Measurements from ENCODE around the gene ADAM12.
"Not testable (repeated sequence)": the region's sequence is repeated elsewhere in the genome, so short reads cannot be mapped to it uniquely, and the experiment has no call there.

Gene ADAM12

DNA sequence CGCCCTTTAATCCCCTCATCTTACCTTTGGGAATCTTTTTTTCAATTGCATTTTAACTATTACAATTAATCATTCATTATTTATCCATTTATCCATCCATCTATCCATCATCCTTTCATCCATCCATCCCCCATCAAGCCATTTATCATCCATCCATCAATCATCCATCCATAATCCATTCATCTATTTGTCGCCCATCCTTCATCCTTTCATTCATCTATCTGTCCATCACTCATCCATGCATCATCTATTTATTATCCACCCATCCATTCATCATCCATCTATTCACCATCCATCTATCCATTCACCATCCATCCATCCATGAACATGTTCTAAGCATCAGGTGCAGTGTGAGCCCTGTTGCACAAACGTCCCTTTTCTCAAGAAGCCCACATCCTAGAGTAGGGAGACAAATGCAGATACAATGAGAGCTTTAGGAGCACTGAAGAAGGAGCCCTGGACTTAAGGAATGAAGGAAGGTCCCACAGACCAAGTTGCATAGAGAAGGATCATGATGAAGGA is 199.5 kb downstream of the ADAM12 start:
- H3K27ac ChIP-seq (ENCODE audit: insufficient read depth, low read length, poor library complexity, severe bottlenecking) = no peak overlapping the region
- no peaks in the 10 kb centered on the region for H3K27me3 ChIP-seq (replicated peaks; ENCODE audit: control insufficient read depth, insufficient read depth, low read length, poor library complexity, severe bottlenecking)
- DNase-seq = no peak
- no peaks in the 10 kb centered on the region for H3K9me3 ChIP-seq (ENCODE audit: control insufficient read depth, low read length)
- no peaks in the 10 kb centered on the region for H3K36me3 ChIP-seq (ENCODE audit: control insufficient read depth, insufficient read depth, low read length)
- no peak overlapping the region for H3K4me3 ChIP-seq (ENCODE audit: insufficient read depth, low read depth, low read length, poor library complexity, severe bottlenecking)
- no peaks in the 10 kb centered on the region for H3K4me1 ChIP-seq (ENCODE audit: control insufficient read depth, insufficient read depth, low read length, poor library complexity, severe bottlenecking)

DNA sequence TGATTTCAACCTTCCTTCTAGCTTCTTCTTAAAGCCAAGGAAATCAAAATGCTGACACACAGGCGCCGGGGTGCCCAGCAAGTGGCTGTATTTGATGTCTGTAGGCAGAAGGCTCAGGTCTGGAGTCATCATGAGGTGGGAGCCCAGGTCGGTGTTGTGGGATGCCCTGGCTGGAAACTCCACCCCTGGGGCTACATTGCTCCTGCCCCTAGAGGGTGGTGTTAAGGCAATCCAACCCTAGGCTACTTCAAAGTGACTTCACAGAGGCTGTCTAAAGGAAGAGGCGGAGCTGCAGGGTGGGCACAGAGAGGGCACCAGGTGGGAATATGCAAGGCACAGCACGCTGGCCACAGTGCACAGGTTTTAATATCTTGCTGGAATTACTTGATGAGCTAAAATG is 200.9 kb downstream of the ADAM12 start:
- no peak overlapping the region for H3K4me3 ChIP-seq (ENCODE audit: insufficient read depth, low read depth, low read length, poor library complexity, severe bottlenecking)
- H3K36me3 ChIP-seq (ENCODE audit: control insufficient read depth, insufficient read depth, low read length) = no peaks in the 10 kb centered on the region
- H3K27ac ChIP-seq (ENCODE audit: insufficient read depth, low read length, poor library complexity, severe bottlenecking) = no peak overlapping the region
- DNase-seq = no peak
- no peaks in the 10 kb centered on the region for H3K4me1 ChIP-seq (ENCODE audit: control insufficient read depth, insufficient read depth, low read length, poor library complexity, severe bottlenecking)
- no peaks in the 10 kb centered on the region for H3K27me3 ChIP-seq (replicated peaks; ENCODE audit: control insufficient read depth, insufficient read depth, low read length, poor library complexity, severe bottlenecking)
- no peaks in the 10 kb centered on the region for H3K9me3 ChIP-seq (ENCODE audit: control insufficient read depth, low read length)

DNA sequence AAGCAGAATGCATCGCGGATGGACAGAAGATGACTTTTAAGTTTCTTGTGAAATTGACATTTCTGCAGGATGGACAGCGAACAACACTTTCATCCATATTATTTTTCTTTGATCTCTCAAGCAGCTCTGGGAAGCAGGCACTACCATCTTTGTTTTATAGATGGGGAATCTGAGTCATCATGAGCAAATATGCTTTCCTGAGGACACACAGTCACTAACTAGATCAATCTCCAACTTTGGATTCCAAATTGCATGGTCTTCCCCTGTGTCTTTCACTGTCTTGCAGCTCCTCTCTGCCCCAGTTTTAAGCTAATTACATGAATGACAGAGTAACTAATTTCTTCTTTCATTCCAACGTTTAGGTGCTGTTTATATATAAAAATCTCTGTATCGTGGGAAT is 201.5 kb downstream of the ADAM12 start:
- H3K4me1 ChIP-seq (ENCODE audit: control insufficient read depth, insufficient read depth, low read length, poor library complexity, severe bottlenecking) = no peaks in the 10 kb centered on the region
- H3K27ac ChIP-seq (ENCODE audit: insufficient read depth, low read length, poor library complexity, severe bottlenecking) = no peak overlapping the region
- H3K27me3 ChIP-seq (replicated peaks; ENCODE audit: control insufficient read depth, insufficient read depth, low read length, poor library complexity, severe bottlenecking) = no peaks in the 10 kb centered on the region
- no peak for DNase-seq
- H3K9me3 ChIP-seq (ENCODE audit: control insufficient read depth, low read length) = no peaks in the 10 kb centered on the region
- no peak overlapping the region for H3K4me3 ChIP-seq (ENCODE audit: insufficient read depth, low read depth, low read length, poor library complexity, severe bottlenecking)
- H3K36me3 ChIP-seq (ENCODE audit: control insufficient read depth, insufficient read depth, low read length) = no peaks in the 10 kb centered on the region

DNA sequence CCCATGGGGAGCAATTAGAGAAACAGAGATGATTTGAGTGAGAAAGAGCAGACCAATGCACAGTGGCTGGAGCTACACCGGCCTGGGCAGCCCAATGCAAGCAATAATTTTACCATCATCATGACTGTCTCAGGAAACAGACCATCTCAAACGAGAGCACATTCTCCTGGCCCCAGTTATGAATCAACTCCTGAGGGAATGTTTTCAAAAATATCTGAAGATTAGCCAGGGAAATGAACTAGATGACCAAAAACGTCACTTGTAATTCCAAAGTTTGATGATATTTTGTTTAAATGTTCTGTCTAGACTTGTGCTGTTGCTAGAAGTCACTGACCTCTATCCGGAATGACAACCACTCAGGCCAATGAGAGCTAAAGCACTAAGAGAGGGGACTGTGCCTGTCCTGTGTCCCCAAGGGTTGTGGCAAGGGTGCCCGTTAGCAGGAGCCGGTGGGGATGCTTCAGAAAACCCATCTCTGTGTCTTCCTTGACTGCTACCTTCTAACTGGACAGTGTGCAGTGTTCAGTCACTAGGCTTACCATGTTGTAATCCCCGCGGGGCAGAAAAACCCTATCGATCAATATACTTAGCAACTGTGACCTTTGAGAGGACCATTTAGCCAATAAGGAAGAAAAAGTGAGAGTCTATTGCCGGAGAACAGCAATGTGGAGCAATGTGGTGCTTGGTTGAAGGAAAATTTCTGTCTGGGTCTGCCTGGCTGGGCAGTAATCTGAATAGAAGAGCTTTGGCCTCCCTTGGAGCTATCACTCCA is 202.4 kb downstream of the ADAM12 start:
- H3K27ac ChIP-seq (ENCODE audit: insufficient read depth, low read length, poor library complexity, severe bottlenecking) = no peak overlapping the region
- no peaks in the 10 kb centered on the region for H3K9me3 ChIP-seq (ENCODE audit: control insufficient read depth, low read length)
- no peaks in the 10 kb centered on the region for H3K36me3 ChIP-seq (ENCODE audit: control insufficient read depth, insufficient read depth, low read length)

DNA sequence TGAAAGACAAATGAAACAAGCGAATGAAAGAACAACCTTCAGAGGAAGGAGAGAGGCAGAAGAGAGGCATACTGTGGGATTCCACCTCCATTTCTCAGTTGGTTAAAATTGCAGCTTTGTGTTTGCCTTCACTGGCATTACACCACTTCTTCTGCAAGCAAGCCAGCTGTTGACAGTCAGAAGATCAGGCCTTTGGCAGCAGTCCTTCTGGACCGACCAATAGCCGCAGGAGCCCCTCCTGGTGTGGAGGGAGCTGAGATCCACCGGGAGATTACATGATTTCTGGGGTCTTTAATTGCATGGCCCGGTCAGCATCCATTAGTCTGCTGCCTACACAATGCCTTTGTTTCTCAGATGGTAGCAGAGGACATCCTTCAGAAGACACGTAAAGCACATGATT is 206.7 kb downstream of the ADAM12 start:
- Histone ChIP-seq H3K27me3 (replicated peaks; ENCODE audit: control insufficient read depth, insufficient read depth, low read length, poor library complexity, severe bottlenecking) (no peaks in the 10 kb centered on the region), H3K36me3 (ENCODE audit: control insufficient read depth, insufficient read depth, low read length) (no peaks in the 10 kb centered on the region), H3K4me1 (ENCODE audit: control insufficient read depth, insufficient read depth, low read length, poor library complexity, severe bottlenecking) (no peaks in the 10 kb centered on the region), H3K27ac (ENCODE audit: insufficient read depth, low read length, poor library complexity, severe bottlenecking) (no peak overlapping the region), H3K9me3 (ENCODE audit: control insufficient read depth, low read length) (no peaks in the 10 kb centered on the region), H3K4me3 (ENCODE audit: insufficient read depth, low read depth, low read length, poor library complexity, severe bottlenecking) (no peak overlapping the region)
- DNase-seq = no peak

More for the DNA sequence above, 202.4 kb downstream of the ADAM12 start:
- Histone ChIP-seq H3K4me3 (ENCODE audit: insufficient read depth, low read depth, low read length, poor library complexity, severe bottlenecking) (no peak overlapping the region), H3K4me1 (ENCODE audit: control insufficient read depth, insufficient read depth, low read length, poor library complexity, severe bottlenecking) (no peaks in the 10 kb centered on the region), H3K27me3 (replicated peaks; ENCODE audit: control insufficient read depth, insufficient read depth, low read length, poor library complexity, severe bottlenecking) (no peaks in the 10 kb centered on the region)
- DNase-seq = no peak

DNA sequence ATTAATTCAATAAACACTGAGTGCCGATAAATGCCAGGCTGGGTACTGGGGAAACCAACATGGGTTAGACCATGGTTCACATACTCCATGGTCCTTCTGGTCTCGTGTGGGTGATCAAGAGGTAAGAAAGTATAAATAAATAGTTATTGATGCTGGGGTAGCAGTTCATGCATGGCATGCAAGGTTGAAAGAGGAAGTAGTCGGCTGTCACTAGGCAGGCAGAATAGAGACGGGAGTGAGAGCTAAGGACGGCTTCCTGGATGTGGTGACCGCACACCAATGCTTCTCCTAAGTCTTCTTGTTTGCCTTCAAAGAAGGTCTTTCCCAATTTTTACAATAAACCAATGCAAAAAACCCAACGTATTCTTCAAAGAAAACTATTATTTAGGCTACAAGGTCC is 208.6 kb downstream of the ADAM12 start:
- Histone ChIP-seq H3K9me3 (ENCODE audit: control insufficient read depth, low read length) (no peaks in the 10 kb centered on the region), H3K4me3 (ENCODE audit: insufficient read depth, low read depth, low read length, poor library complexity, severe bottlenecking) (no peak overlapping the region), H3K27me3 (replicated peaks; ENCODE audit: control insufficient read depth, insufficient read depth, low read length, poor library complexity, severe bottlenecking) (no peaks in the 10 kb centered on the region), H3K36me3 (ENCODE audit: control insufficient read depth, insufficient read depth, low read length) (no peaks in the 10 kb centered on the region), H3K27ac (ENCODE audit: insufficient read depth, low read length, poor library complexity, severe bottlenecking) (no peak overlapping the region), H3K4me1 (ENCODE audit: control insufficient read depth, insufficient read depth, low read length, poor library complexity, severe bottlenecking) (no peaks in the 10 kb centered on the region)
- DNase-seq = no peak

DNA sequence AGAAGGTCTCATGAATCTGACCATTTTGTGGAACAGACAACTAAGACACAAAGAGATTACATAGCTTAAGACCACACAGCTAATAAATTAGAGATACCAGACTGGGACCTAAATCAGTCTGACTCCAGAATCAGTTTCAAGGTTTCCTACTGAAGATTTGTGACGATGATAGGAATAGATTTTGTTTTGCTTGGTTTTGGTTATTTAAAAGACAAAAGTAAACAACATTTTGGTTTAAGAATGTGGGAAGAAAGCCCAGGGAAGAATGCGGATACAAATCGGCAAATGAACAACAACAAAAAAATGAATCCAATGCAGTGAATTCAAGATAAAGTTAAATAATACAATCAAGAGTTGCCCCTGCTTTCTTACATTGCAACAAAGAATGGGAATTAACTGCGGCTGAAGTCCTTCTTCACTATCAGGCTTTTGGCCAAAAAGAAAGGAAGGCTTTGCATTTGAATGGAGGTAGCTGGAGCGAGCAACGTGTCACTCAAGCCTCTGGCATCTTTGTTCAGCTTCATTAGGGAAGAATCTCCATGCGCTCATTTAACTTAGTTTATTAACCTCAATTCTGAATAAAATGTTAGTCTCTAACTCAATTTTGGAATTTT is 210.8 kb downstream of the ADAM12 start:
- Histone ChIP-seq H3K36me3 (ENCODE audit: control insufficient read depth, insufficient read depth, low read length) (no peaks in the 10 kb centered on the region), H3K27ac (ENCODE audit: insufficient read depth, low read length, poor library complexity, severe bottlenecking) (no peak overlapping the region)

DNA sequence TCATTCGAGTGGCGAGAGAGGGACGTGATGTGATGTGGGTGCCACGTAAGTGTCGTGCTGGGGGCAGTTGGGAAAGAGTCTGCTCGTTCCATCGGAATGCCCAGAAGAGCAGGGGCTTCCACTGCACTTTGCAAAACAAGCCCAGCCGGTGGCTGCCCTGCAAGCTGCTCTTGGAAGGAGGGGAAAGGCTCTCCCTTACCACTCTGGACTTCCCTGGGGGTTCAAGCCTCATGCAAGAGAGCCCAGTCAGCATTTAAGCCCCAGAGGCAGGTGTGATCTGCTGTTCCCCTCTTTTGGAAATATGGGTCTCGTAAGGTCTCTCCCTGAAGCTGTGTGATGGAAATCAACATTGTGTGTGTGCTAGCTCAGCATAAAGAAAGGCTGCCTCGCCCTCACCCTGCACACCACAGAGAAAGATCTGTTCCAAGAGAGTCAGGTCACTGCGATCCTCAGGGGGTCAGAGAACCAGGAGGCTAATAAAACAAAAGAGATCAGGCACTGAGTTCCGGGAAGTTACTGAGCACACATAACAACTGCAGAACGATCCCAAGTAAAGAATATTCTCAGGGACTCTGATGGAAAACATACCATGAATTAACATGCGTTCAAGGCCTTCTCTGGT is 212.5 kb downstream of the ADAM12 start:
- DNase-seq = no peak
- Histone ChIP-seq H3K4me3 (ENCODE audit: insufficient read depth, low read depth, low read length, poor library complexity, severe bottlenecking) (no peak overlapping the region), H3K27me3 (replicated peaks; ENCODE audit: control insufficient read depth, insufficient read depth, low read length, poor library complexity, severe bottlenecking) (no peaks in the 10 kb centered on the region), H3K9me3 (ENCODE audit: control insufficient read depth, low read length) (no peaks in the 10 kb centered on the region), H3K36me3 (ENCODE audit: control insufficient read depth, insufficient read depth, low read length) (no peaks in the 10 kb centered on the region), H3K27ac (ENCODE audit: insufficient read depth, low read length, poor library complexity, severe bottlenecking) (no peak overlapping the region), H3K4me1 (ENCODE audit: control insufficient read depth, insufficient read depth, low read length, poor library complexity, severe bottlenecking) (no peaks in the 10 kb centered on the region)

More for the DNA sequence above, 210.8 kb downstream of the ADAM12 start:
- Histone ChIP-seq H3K27me3 (replicated peaks; ENCODE audit: control insufficient read depth, insufficient read depth, low read length, poor library complexity, severe bottlenecking) (no peaks in the 10 kb centered on the region), H3K9me3 (ENCODE audit: control insufficient read depth, low read length) (no peaks in the 10 kb centered on the region), H3K4me1 (ENCODE audit: control insufficient read depth, insufficient read depth, low read length, poor library complexity, severe bottlenecking) (no peaks in the 10 kb centered on the region), H3K4me3 (ENCODE audit: insufficient read depth, low read depth, low read length, poor library complexity, severe bottlenecking) (no peak overlapping the region)
- DNase-seq = no peak

DNA sequence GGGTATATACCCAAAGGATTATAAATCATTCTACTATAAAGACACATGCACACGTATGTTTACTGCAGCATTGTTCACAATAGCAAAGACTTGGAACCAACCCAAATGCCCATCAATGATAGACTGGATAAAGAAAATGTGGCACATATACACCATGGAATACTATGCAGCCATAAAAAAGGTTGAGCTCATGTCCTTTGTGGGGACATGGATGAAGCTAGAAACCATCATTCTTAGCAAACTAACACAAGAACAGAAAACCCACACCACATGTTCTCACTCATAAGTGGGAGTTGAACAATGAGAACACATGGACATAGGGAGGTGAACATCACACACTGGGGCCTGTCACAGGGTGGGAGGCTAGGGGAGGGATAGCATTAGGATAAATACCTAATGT is 215.5 kb downstream of the ADAM12 start:
- not testable (repeated sequence) for H3K36me3 ChIP-seq (ENCODE audit: control insufficient read depth, insufficient read depth, low read length); H3K4me1 ChIP-seq (ENCODE audit: control insufficient read depth, insufficient read depth, low read length, poor library complexity, severe bottlenecking); DNase-seq; H3K27me3 ChIP-seq (replicated peaks; ENCODE audit: control insufficient read depth, insufficient read depth, low read length, poor library complexity, severe bottlenecking); H3K27ac ChIP-seq (ENCODE audit: insufficient read depth, low read length, poor library complexity, severe bottlenecking); H3K4me3 ChIP-seq (ENCODE audit: insufficient read depth, low read depth, low read length, poor library complexity, severe bottlenecking); H3K9me3 ChIP-seq (ENCODE audit: control insufficient read depth, low read length)

DNA sequence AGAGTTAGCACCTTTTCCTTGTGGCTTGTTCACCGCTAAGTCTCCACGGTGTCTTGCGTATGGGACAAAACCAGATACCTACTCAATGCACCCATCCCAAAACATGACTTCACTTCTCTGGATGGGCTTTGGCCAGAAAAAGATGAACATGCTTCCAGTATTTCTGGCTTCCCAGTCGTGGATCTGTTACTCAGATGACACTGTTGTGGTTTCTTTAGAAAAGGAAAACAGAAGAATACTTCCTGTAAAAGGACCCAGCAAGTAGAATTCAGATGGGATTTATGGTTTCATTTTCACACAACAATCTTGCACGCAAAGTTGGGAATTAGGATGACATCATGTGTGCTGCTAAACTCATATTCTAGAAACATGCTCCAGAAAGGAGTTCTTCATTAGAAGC is 216.7 kb downstream of the ADAM12 start:
- Histone ChIP-seq H3K36me3 (ENCODE audit: control insufficient read depth, insufficient read depth, low read length) (no peaks in the 10 kb centered on the region), H3K4me1 (ENCODE audit: control insufficient read depth, insufficient read depth, low read length, poor library complexity, severe bottlenecking) (no peaks in the 10 kb centered on the region), H3K9me3 (ENCODE audit: control insufficient read depth, low read length) (no peaks in the 10 kb centered on the region), H3K27me3 (replicated peaks; ENCODE audit: control insufficient read depth, insufficient read depth, low read length, poor library complexity, severe bottlenecking) (no peaks in the 10 kb centered on the region), H3K27ac (ENCODE audit: insufficient read depth, low read length, poor library complexity, severe bottlenecking) (no peak overlapping the region), H3K4me3 (ENCODE audit: insufficient read depth, low read depth, low read length, poor library complexity, severe bottlenecking) (no peak overlapping the region)
- no peak for DNase-seq
